ENCODE results near the gene LRRN2.

LRRN2 gene

GRCh38 chr1:204712708-204713430, 27.3 kb upstream of the LRRN2 start:
- DNase-seq (ENCODE audit: low read depth in 2 of 2): no peak

- no peak for DNase-seq (ENCODE audit: low read depth in 2 of 2)
Measured at GRCh38 chr1:204711947-204712701, 26.6 kb upstream of the LRRN2 start.

GRCh38 chr1:204711103-204711946, 25.8 kb upstream of the LRRN2 start:
- no peak for DNase-seq (ENCODE audit: low read depth in 2 of 2)

DNA sequence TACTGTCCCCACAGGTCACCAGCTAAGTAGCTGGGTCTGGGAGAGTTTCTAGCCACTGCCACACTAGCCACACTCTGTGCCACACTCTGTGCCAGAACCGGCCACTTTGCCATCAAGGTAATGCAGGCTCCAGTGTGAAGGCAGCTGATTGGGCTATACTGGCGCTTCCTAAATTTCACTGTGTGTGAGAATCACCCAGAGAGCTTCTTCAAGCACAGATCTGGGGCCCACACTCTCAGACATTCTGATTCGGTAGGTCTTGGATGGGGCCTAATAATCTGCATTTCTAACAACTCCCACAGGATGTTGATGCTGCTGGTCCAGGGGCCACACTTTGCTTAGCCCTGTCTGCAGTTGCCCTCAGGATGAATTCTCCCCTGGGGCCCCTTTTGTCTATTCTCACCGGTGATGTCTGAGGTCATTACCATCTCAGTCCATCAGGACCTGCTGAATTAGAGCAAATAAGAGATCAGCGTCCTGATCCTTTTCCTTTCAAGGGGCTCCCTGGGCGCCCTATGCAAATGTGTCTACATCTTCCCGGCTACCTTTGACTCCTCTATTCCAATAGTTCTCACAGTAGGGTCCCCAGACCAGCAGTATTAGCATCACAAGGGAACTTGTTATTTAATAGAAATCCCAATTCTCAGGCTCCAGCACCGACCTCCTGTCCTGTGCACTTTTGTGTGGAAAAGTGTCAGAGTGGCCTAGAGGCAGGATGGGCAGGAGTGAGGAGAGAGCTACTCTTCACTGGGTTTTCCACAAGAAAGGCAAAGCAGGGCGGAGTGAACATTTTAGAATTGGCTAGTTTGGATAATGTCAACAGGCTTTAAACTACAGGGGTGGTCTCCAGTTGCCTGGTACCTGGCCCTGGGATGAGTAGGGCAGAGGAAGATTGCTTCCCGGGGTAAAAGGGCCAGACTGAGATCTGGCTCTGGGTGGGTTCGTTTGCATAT, 24.7 kb upstream of the LRRN2 start:
- no peak for DNase-seq (ENCODE audit: low read depth in 2 of 2)

DNA sequence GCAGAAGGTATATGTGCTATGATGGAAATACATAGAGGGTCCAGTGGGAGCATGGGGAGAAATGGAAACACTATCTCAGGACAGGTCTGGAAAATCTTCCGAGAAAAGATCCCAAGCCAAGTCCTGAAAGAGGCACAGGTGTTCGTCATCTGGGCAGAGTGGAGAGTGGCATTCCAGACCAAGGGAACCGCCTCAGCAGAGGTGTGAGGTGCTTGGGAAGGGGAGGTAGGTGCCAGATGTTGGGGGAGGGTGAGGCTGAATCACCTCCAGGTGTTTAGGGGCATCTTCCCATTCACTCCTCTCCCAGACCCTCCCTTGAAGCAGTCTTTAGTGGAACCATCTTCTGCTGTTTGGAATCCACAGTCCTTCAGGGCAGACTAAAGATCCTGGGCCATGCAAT, 23.5 kb upstream of the LRRN2 start:
- DNase-seq (ENCODE audit: low read depth in 2 of 2): no peak

DNA sequence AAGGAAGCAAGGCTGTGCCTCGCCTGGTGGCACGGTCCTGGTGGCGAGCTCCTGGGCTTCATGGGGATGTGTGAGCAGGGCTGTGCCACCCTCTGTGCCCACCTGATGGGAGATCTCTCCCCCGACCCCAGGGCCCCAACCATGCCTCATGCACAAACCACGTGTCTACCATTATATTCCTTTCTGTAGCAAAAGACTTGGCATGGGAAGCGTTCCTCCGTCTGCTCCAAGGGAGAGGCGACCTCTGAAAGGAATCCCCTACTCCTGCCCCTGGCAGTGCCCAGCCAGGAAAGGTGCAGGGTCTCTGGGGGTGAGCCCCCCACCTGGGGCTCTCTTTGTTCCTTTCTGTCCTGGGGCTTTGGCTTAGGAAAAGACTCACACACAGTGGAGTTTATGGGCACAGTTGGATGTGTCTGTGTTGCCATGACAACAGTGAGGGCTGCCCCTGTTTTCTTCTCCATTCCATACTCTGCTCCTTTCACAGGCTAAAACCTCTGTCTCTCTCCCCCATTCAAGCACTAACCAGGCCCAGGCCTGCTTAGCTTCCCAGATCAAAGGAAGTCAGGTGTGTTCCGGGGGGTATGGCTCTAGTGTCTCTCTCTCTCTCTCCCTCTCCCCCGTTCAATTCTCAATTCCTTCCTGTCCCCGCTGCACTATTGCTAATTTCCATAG, 21.4 kb upstream of the LRRN2 start:
- DNase-seq (ENCODE audit: low read depth in 2 of 2): no peak

- no peak for DNase-seq (ENCODE audit: low read depth in 2 of 2)
Measured at GRCh38 chr1:204705888-204706837, 20.6 kb upstream of the LRRN2 start.

DNA sequence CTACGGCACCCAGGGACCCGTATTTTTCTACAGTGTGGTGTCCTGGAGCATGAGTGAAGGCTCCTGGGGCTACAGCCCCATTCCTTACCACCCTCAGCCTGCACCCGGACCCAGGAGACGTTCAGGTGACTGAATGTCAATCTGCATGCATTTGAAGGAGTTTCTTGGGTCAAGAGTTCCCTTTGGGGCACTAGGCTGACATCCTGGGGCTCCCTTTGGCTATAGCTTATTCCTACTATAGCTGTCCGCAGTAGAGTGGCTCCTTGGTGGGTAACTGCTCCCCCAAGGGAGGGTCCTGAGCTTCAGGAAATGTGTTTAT, 19.9 kb upstream of the LRRN2 start:
- no peak for DNase-seq (ENCODE audit: low read depth in 2 of 2)

- no peak for DNase-seq (ENCODE audit: low read depth in 2 of 2)
Measured at GRCh38 chr1:204704794-204705492, 19.4 kb upstream of the LRRN2 start.

DNA sequence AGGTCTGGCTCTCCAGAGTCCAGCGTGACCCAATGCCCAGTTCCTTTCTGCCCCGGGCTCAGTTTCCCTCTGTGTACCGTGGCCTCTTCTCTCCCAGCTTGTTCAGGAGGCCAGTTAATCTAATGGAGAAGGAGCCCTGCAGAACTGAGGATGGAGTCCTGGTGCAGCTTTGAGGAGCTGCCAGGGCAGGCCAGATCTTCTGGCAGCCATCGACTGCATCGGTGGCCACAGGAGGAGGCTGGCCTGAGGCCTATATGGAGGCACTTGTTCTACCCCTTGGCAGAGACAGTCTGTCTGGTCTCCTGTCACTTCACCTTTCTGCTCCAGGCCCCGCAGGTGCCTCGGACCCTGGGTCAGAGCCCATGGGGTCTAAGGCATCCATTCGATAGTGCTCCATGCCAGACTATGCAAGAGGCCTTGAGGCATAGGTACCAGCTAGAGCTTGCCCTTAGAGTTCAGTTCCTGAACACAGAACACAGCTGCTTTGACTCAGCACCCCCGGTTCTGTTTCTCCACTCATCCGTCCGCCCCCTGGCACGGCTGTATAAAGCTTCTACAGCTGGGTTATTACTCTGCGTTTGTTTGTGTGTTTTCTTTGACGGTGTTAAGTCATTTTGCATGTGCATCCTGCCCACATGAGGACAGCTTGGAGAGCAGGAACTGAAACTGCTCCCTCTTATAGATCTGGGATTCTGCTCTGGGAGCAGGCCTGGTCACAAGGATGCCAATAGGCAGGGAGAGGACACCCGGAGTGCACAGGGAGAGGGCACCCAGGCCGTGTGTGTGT, 18.5 kb upstream of the LRRN2 start:
- no peak for DNase-seq (ENCODE audit: low read depth in 2 of 2)

DNA sequence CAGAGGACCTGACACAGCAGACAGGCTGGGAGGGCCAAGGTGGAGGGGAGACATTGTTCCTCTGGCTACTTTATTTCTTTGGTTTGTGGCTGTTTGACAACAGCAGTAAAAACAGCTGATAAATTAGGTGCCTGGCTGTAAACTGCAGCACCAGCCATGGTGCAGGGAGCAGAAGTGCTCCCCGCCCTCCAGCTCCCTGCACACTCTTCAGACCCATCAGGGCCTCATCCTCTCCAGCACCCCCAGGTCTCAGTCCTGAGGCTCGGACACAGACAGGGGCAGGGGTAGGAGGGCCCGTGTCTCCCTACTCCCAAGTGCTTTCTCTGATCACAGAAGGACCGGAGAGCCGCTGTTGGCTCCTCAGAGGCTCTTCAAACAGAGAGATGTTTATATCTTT, 17.7 kb upstream of the LRRN2 start:
- DNase-seq (ENCODE audit: low read depth in 2 of 2): no peak

DNA sequence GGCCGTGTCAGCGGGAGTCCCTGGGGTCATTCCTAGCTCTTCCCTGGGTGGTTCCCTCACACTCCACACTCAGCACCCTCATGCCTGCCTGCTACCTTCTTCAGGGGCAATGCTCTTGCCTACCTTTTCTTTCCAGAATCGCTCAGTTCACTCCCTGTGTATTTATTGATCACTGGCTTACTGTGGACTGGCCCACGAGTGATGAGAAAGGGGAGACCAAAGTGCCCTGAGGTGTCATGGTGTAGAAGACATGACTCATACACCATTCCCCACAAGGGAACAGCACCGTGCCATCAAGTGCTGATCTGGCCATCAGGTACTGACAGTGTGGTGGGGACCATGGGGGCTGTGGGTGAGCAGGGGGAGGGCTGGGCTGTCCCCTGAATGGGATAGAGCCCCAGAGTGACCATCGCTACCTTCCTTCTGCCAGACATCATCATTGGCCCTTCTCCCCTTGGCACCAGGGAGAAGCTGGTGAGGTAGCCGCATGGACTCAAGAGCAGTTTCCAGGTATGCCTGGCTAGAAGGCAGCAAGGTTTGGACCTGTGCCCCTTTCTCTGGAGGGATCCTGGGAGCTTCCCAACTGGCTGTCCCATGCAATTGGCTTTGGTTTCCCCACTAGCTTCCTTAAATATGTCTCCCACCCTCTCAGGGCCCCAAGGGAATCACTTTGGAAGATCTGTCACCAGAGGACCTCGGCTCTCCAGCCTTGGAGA, 17.2 kb upstream of the LRRN2 start:
- DNase-seq (ENCODE audit: low read depth in 2 of 2): no peak

DNA sequence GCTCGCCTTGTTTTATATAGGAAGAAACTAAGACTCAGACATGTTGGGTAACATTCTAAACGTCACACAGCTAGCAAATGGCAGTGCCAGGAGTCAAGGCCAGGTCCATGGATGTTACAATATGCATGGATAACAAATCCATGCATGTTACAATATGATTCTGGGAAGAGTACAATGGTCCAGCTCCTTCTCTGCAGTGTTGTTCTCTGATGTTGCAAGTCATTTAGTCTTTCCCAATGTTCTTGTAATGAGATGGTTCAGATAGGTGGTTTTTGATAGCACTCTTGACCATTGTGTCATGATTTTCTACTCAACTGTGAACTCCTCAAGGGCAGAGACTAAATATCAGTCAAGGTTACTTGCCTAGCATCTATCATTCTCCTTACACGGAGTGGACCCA, 15.7 kb upstream of the LRRN2 start:
- DNase-seq (ENCODE audit: low read depth in 2 of 2): no peak

GRCh38 chr1:204697893-204698292, 12.4 kb upstream of the LRRN2 start:
- no peak for DNase-seq (ENCODE audit: low read depth in 2 of 2)

DNA sequence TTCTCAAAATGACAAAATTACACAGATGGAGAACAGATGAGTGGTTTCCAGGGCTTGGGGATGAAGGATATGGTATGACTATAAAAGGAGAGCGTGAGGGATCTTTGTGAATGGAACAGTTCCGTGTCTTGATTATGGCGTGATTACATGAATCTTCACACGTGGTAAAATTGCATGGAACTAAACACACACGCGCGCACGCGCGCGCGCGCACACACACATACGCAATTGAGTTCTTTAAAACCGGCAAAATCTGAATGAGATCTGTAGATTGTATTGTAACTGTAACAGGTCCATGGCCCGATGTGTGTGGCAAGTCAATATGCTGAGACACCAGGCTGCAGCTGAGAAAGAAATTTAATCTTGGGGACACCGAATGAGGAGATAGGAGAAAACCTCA, 11.1 kb upstream of the LRRN2 start:
- no peak for DNase-seq (ENCODE audit: low read depth in 2 of 2)

- DNase-seq (ENCODE audit: low read depth in 2 of 2): no peak
Measured at GRCh38 chr1:204695692-204696091, 10.2 kb upstream of the LRRN2 start.

DNA sequence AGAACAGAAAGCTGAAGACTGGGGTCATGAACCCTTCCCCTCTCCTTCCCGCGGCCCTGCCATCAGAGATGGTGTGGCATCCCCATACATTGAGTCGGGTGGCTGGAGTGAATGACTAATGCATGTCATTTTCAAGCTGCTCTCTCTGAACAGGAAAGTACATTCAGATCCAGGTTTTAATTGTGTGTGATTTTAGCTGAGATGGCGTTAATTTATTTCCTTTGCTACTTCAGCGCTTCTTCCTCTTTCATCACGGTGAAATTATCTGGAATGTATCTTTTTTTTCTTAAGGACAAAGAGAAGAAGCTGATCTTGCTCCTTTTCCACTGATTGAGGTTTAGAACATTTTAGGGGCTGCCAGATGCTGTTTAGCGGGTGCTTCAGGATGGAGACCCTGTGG, 8.6 kb upstream of the LRRN2 start:
- no peak for DNase-seq (ENCODE audit: low read depth in 2 of 2)

GRCh38 chr1:204692841-204693356, 7.4 kb upstream of the LRRN2 start:
- DNase-seq (ENCODE audit: low read depth in 2 of 2): no peak
